HG03565 (cell line): Measurements from ENCODE around the gene MTHFD1L.

ENCODE experiments used
- ATAC-seq: cut with Tn5 transposase; IDR thresholded peaks from one replicate; pipeline ENCODE4 v1.9.1; 2021; ENCODE audit warnings: mild to moderate bottlenecking, moderate library complexity; ENCODE audit not compliant: unreplicated experiment

The MTHFD1L gene

GRCh38 chr6:151141685-151142084 is 276.2 kb downstream of the MTHFD1L start:
- ATAC-seq, result no peak

DNA sequence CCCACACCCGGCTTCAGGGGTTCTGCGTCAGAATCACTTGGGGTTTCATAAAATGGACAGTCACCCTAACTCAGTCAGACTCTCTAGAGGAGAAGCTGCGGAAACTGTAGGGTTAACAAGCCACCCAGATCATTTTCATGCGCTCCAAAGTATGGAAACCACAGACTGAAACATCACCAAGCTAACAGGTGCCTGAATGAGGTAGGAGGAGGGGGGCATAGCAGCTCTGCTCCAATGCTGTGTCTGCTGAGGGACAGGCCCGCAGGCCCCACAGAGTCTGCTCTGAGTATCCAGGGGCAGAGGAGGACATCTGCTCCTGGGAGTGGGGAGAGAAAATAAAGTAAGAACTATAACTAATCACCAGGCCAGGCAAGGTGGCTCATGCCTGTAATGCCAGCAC is 277.2 kb downstream of the MTHFD1L start:
- ATAC-seq, result no peak

- ATAC-seq, result no peak
Observed at GRCh38 chr6:151143337-151143736, 277.8 kb downstream of the MTHFD1L start.

- no peak for ATAC-seq
Observed at GRCh38 chr6:151143806-151144205, 278.3 kb downstream of the MTHFD1L start.

- no peak for ATAC-seq
Observed at GRCh38 chr6:151147118-151147832, 281.8 kb downstream of the MTHFD1L start.

GRCh38 chr6:151148111-151148510 is 282.6 kb downstream of the MTHFD1L start:
- no peak for ATAC-seq

DNA sequence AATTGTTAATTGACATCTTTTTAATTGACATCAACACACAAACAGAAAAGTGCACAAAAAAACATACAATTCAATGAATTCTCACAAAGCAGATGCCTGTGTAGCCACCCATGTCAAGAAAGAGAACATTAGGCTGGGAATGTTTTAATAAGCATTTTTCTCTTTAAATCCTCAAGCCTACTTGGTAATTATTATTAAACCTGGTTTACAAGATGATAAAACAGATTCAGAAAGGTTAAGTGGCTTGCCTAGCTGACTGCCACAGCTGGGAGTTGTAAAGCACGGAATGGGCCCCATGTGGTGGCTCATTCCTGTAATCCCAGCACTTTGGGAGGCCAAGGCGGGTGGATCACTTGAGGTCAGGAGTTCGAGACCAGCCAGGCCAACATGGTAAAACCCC is 284.3 kb downstream of the MTHFD1L start:
- no peak for ATAC-seq
